ENCODE data around the gene POP7. TPM values are rescaled to one million over a fixed set of nuclear protein-coding genes. Genes with fewer than 3 reads are reported as not detected.

Gene POP7
- 40.7 and 63.1 TPM in 2 replicates for total RNA-seq

DNA sequence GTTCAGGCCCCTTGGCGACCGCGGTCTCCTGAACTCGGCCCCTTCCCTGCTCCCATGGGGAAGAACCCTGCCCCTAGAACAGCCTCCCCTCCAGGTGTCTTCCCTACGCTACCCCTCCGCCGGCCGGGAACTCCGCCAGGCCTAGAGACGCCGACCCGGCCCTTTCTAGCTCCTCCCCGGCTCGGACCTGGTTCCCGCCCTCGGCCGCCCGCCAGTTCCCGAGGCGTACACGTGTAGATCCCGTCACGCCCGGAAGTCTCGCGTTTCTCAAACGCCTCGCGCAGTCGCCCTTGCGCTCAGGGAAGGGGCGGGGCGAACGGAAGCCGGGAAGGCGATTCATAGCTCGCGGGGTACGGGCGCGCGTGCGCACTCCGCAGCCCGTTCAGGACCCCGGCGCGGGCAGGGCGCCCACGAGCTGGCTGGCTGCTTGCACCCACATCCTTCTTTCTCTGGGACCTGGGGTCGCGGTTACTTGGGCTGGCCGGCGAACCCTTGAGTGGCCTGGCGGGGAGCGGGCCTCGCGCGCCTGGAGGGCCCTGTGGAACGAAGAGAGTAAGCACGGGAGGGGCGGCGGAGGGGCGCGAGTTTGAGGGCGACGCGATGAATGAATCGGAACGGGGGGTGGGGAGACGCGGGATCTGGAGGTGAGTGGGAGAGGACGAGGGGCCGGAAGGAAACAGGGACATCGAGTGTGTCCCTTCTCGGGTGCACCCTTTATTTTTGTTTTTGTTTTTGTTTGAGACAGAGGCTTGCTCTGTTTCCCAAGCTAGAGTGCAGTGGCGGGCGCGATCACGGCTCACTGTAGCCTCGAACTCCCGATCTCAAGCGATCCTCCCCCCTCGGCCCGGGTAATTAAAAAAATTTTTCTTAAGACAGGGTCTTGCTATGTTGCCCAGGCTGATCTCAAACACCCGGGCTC lies at the start of gene POP7:
TSS of gene POP7 (plus strand) at position 369 of the 919 bp plus-strand sequence. CDS start 710 bp downstream, outside the sequence.

DNA sequence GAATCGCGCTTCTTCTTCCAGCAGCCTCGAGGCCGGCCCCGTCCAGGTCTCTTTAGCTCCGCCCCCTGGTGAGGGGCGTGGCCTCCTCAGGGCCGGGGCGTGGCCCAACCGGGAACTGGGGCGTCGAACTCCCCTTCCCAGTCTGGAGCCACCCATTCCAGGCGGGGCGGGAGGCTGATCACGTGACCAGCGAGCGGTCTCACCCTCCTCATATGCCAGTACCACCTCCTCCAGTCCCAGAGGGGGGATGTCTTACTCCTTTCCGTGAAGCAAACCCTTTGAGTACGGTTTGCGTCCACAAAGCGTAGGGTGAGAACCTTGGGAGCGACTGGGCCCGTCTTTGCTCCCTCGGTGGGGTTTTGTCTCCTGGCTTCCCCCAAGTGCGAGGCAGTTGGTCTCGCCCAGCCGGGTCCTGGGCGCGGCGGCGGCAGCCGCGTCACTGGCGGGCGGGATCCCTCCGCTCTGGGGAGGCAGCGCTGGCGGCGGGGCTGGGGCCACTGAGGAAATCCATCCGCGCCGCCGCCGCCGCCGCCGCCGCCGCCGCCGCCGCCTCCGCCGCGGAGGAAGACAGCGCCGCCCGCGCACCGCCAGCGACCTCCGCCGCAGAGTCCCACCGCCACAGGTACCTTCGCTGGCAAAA lies 32.5 kb upstream of the POP7 start, which contains the start of gene GNB2:
TSS of gene GNB2 (plus strand) at position 439 of the 640 bp plus-strand sequence. CDS start 2,526 bp downstream, outside the sequence.

DNA sequence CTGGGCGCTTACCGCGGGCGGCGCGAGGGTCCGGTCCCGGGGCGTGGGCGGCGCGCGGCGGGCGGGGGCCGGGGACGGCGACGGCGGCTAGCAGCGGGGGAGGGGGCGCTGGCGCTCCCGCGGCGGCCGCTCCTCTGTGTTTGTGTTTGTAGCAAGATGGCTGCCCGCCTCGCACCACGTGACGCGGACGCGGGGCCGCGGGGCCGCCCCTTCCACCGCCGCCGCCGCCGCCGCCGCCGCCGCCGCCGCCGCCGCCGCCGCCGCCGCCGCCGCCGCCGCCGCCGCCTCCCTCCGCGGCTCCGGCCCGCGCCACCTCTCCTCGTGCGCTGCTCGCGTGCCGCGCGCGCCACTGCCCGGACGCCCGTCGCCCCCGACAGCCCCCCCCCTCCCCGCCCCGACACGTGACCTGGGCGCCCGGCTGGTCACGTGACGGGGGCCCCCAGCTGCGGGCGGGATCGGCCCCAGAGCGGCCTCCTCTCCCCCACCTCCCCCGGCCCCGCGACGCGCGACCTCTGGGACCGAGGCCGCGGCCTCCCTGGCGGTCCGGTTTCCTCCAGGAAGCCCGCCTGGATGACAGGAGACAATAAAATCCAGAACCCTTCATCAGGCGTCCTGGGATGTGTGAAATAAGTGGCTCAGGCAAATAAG lies 11.7 kb upstream of the POP7 start, which contains the start of gene GIGYF1:
TSS of gene GIGYF1 (minus strand) at position 153 of the 648 bp plus-strand sequence. CDS start 6,012 bp downstream, outside the sequence.

DNA sequence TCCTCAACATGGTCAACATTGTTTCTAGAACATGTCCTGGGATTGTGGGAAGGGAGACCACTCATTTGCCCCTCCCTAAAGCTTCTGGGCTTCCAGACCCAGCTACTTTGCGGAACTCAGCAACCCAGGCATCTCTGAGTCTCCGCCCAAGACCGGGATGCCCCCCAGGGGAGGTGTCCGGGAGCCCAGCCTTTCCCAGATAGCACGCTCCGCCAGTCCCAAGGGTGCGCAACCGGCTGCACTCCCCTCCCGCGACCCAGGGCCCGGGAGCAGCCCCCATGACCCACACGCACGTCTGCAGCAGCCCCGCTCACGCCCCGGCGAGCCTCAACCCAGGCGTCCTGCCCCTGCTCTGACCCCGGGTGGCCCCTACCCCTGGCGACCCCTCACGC lies 14.4 kb downstream of the POP7 start, which contains the start of gene EPO:
TSS of gene EPO (plus strand) at position 190 of the 392 bp plus-strand sequence. CDS start 513 bp downstream, outside the sequence.

Other genes starting within 250 kb of the POP7 start
- gene SPACDR, start 241.9 kb upstream of the POP7 start, total RNA-seq = 0.48 and 0.85 TPM in 2 replicates
- gene TSC22D4, start 226.9 kb upstream of the POP7 start, total RNA-seq = 12.4 and 14.9 TPM in 2 replicates
- gene NYAP1, start 222.2 kb upstream of the POP7 start, total RNA-seq = 0.85 and 1.4 TPM in 2 replicates
- gene AGFG2, start 166.9 kb upstream of the POP7 start, total RNA-seq = 3.4 and 7.0 TPM in 2 replicates
- gene SAP25, start 132.2 kb upstream of the POP7 start, total RNA-seq = not detected in 2 replicates
- 10.9 and 11.6 TPM in 2 replicates for gene LRCH4, start 120.0 kb upstream of the POP7 start, total RNA-seq
- gene FBXO24, start 119.8 kb upstream of the POP7 start, total RNA-seq = 0.64 TPM in 1 of 2 replicates, not detected in the other
- 1.4 TPM in 1 of 2 replicates, not detected in the other for gene PCOLCE, start 103.8 kb upstream of the POP7 start, total RNA-seq
- 3.6 and 3.9 TPM in 2 replicates for gene MOSPD3, start 93.6 kb upstream of the POP7 start, total RNA-seq
- 0.72 and 1.3 TPM in 2 replicates for gene TFR2, start 64.6 kb upstream of the POP7 start, total RNA-seq
- gene ACTL6B, start 49.7 kb upstream of the POP7 start, total RNA-seq = not detected in 2 replicates
- gene GNB2, start 32.4 kb upstream of the POP7 start, total RNA-seq = 99.3 and 110 TPM in 2 replicates
- gene GIGYF1, start 11.9 kb upstream of the POP7 start, total RNA-seq = 12.3 and 15.1 TPM in 2 replicates
- gene EPO, start 14.3 kb downstream of the POP7 start, total RNA-seq = not detected in 2 replicates
- not detected in 2 replicates for gene ZAN, start 27.5 kb downstream of the POP7 start, total RNA-seq
- gene EPHB4, start 121.4 kb downstream of the POP7 start, total RNA-seq = 129 and 175 TPM in 2 replicates
- 17.9 and 18.3 TPM in 2 replicates for gene SLC12A9, start 146.6 kb downstream of the POP7 start, total RNA-seq
- gene TRIP6, start 161.3 kb downstream of the POP7 start, total RNA-seq = 69.6 and 75.5 TPM in 2 replicates
- gene SRRT, start 169.0 kb downstream of the POP7 start, total RNA-seq = 22.0 and 30.8 TPM in 2 replicates
- 8.3 and 14.7 TPM in 2 replicates for gene UFSP1, start 183.6 kb downstream of the POP7 start, total RNA-seq
- 0.24 TPM in 1 of 2 replicates, not detected in the other for gene ACHE, start 189.8 kb downstream of the POP7 start, total RNA-seq
- not detected in 2 replicates for gene MUC3A, start 243.4 kb downstream of the POP7 start, total RNA-seq